ENCODE measurements around the gene GBE1. TPM values are rescaled to one million over a fixed set of nuclear protein-coding genes. Genes with fewer than 3 reads are reported as not detected.

The GBE1 gene
- polyA plus RNA-seq, 1 of the 3 experiments (the other 2 are of a cell fraction): 14.2 TPM

DNA sequence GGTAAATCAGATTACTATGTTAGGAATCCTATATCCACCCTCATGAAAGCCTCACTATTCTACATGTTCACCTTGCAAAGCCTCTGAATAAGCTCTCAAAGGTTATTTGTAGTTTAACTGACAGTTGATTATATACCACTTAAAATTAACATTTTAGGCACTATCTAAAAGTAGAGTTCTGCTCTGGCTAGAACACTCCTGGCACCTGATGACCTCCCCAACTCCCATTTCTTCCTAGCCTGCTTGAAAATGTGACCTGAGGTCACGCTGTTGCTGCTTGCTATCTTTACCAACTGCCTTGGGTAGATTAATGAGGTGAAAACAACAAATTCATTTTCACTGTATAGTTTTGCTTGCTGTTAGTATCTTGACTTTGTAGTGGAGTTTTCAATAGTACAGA is 220.7 kb downstream of the GBE1 start:
- H3K4me2 ChIP-seq: no peak overlapping the region
- H3K79me2 ChIP-seq (ENCODE audit: insufficient read depth): no peaks in the 10 kb centered on the region
- DNase-seq: no peak
- H3K27ac ChIP-seq (ENCODE audit: low read depth in 2 of 2, low read length in 1 of 2): no peak overlapping the region
- peaks cover 0 to 11% of the 10 kb centered on the region in 2 experiments for H3K36me3 ChIP-seq (replicated peaks in 1 of 2; ENCODE audit: control insufficient read depth in 1 of 2, insufficient read depth in 2 of 2, low read length in 1 of 2)
- 86% methylated on average over 1 of the region's 1 CpG for WGBS (ENCODE audit: low lambda C conversion rate)
- H2AFZ ChIP-seq (ENCODE audit: low read depth): no peak overlapping the region
- H3K9me3 ChIP-seq: no peaks in the 10 kb centered on the region
- ChIA-PET POLR2A (no interaction called here), CTCF (no interaction called here)
- no peaks in the 10 kb centered on the region for H3K9me2 ChIP-seq
- no peaks in the 10 kb centered on the region for H4K20me1 ChIP-seq (ENCODE audit: insufficient read depth)
- TF ChIP-seq RCOR1 (IDR thresholded peaks at IDR 0.05; ENCODE audit: low read length): no peak
- no peak for TF ChIP-seq TEAD4 (IDR thresholded peaks at IDR 0.05; ENCODE audit: borderline replicate concordance, insufficient read depth)
- no peak for TF ChIP-seq NRF1 (IDR thresholded peaks at IDR 0.05; ENCODE audit: low read depth, low read length)
- no peak for TF ChIP-seq GABPA (IDR thresholded peaks at IDR 0.05; ENCODE audit: low read depth)
- no peak overlapping the region for H3K9ac ChIP-seq
- no peaks in the 10 kb centered on the region for H3F3A ChIP-seq (replicated peaks; ENCODE audit: insufficient read depth)
- H3K4me1 ChIP-seq (ENCODE audit: control insufficient read depth in 1 of 2, insufficient read depth in 2 of 2, low read depth in 1 of 2, low read length in 1 of 2): no peaks in the 10 kb centered on the region; a peak in 1 of 4 replicates
- H3K4me3 ChIP-seq (ENCODE audit: low read depth in 2 of 2, low read length in 1 of 2): no peak overlapping the region
- no peaks in the 10 kb centered on the region for H3K27me3 ChIP-seq (ENCODE audit: insufficient read depth)

DNA sequence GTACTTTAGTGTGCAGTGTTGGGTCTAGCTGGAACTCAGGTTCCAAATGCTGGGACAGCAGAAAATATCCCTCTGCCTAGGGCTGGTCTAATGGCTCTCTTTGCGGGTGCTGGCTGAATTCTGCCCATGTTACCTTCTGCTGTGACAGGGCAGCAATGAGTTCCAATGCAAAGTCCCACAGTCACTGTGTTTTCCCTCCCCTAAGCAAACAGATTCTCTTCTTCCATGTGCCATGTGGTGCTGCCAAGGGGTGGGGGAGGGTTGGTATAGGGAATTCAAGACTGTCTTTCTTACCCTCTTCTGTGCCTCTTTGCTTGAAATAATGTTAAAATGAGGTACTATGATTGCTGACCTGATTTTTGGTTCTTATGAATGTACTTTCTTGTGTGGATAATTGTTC is 229.6 kb downstream of the GBE1 start:
- Histone ChIP-seq H3K9me3 (no peaks in the 10 kb centered on the region), H3K9ac (no peak overlapping the region), H3K27me3 (ENCODE audit: insufficient read depth) (no peaks in the 10 kb centered on the region), H3K79me2 (ENCODE audit: insufficient read depth) (no peaks in the 10 kb centered on the region), H4K20me1 (ENCODE audit: insufficient read depth) (no peaks in the 10 kb centered on the region), H3K4me3 (ENCODE audit: low read depth in 2 of 2, low read length in 1 of 2) (no peak overlapping the region), H3K4me2 (no peak overlapping the region), H3K9me2 (no peaks in the 10 kb centered on the region), H3F3A (replicated peaks; ENCODE audit: insufficient read depth) (no peaks in the 10 kb centered on the region), H3K27ac (ENCODE audit: low read depth in 2 of 2, low read length in 1 of 2) (no peak overlapping the region), H3K4me1 (ENCODE audit: control insufficient read depth in 1 of 2, insufficient read depth in 2 of 2, low read depth in 1 of 2, low read length in 1 of 2) (no peaks in the 10 kb centered on the region), H2AFZ (ENCODE audit: low read depth) (no peak overlapping the region), H3K36me3 (replicated peaks in 1 of 2; ENCODE audit: control insufficient read depth in 1 of 2, insufficient read depth in 2 of 2, low read length in 1 of 2) (peaks cover 13 to 30% of the 10 kb centered on the region in 2 experiments)
- 100% methylated on average over 1 of the region's 1 CpG for WGBS (ENCODE audit: low lambda C conversion rate)
- ChIA-PET CTCF (no interaction called here), POLR2A (no interaction called here)
- DNase-seq: no peak
- no peak for TF ChIP-seq POLR2AphosphoS5 (IDR thresholded peaks at IDR 0.05; ENCODE audit: low read depth, low read length)
- no peak for TF ChIP-seq CTCF (IDR thresholded peaks at IDR 0.05)
- TF ChIP-seq, protein P1, sequence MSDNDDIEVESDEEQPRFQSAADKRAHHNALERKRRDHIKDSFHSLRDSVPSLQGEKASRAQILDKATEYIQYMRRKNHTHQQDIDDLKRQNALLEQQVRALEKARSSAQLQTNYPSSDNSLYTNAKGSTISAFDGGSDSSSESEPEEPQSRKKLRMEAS (IDR thresholded peaks at IDR 0.05; ENCODE audit: low read depth): no peak
- TF ChIP-seq NFIC (IDR thresholded peaks at IDR 0.05; ENCODE audit: borderline replicate concordance): no peak
- TF ChIP-seq ELF1 (IDR thresholded peaks at IDR 0.05): no peak
- no peak for TF ChIP-seq CHD2 (IDR thresholded peaks at IDR 0.05; ENCODE audit: low read length, partially characterized antibody)
- TF ChIP-seq FOXM1 (IDR thresholded peaks at IDR 0.05; ENCODE audit: low read depth): no peak
- TF ChIP-seq REST (IDR thresholded peaks at IDR 0.05; ENCODE audit: low read depth, low read length): no peak
